ENCODE measurements around the gene RXRG.
A peak's percentile ranks its signal among the peaks of the same experiment; 100 is the strongest.

The RXRG gene

DNA sequence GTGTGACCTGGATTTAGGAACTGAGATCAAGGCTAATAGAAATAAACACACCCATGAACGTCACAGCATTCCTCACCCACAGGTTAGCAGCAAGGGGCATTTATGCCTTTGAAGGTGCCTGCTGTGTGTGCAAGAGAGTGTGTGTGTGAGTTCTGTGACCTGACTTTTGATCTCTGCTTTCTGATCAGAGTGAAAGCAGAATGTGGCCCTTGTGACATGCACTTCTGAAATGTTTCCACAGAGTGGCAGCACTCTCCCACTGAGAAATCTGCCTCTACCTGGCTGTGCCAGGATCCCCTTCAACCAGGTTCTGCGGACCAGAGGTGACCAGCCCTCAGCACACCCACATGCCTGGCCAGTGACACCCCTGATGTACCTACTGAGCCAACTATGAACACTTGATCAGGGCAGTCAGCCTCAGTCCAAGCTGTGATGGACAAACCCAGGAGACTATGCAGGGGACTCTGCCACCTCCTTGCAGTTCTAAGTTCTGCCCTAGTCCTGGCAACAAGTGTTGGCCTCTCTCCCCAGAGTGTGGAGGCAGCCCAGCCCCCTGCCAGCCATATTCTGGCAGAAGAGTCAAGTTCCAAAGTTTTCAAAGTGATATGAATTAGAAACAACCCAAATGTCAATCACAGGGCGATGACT lies 41.0 kb downstream of the RXRG start:
- Histone ChIP-seq H2BK5ac (ENCODE audit: low read length) (no peak overlapping the region), H2BK120ac (ENCODE audit: low read depth, low read length) (no peak overlapping the region), H3K18ac (ENCODE audit: low read length) (no peak overlapping the region), H3K4me1 (ENCODE audit: control insufficient read depth in 2 of 2, insufficient read depth in 1 of 2, low read depth in 1 of 2, low read length in 2 of 2) (peaks cover 0 to 4% of the 10 kb centered on the region in 2 donors), H3K9ac (ENCODE audit: low read depth, low read length, poor library complexity) (no peak overlapping the region), H2BK12ac (ENCODE audit: low read length) (no peak overlapping the region), H3K9me3 (replicated peaks in 1 of 2; ENCODE audit: control insufficient read depth in 2 of 2, insufficient read depth in 1 of 2, low read depth in 1 of 2, low read length in 2 of 2) (peaks cover 0 to 4% of the 10 kb centered on the region in 2 donors), H4K8ac (ENCODE audit: low read depth, low read length) (no peak overlapping the region), H2AFZ (ENCODE audit: low read length) (no peak overlapping the region), H3K23ac (ENCODE audit: low read depth, low read length, poor library complexity) (no peak overlapping the region), H3K4me2 (ENCODE audit: insufficient read depth, low read length, poor library complexity, severe bottlenecking) (no peak overlapping the region), H2BK15ac (ENCODE audit: low read length) (no peak overlapping the region), H3K4me3 (ENCODE audit: low read length in 2 of 2) (no peak overlapping the region), H2AK5ac (ENCODE audit: low read depth, low read length) (no peak overlapping the region), H3K27me3 (ENCODE audit: control insufficient read depth in 3 of 3, insufficient read depth in 3 of 3, low read depth in 1 of 3, low read length in 3 of 3) (peaks cover 0 to 1% (median 0%) of the 10 kb centered on the region in 3 experiments), H3K4ac (ENCODE audit: low read length) (no peak overlapping the region), H3K14ac (ENCODE audit: low read length) (no peak overlapping the region), H4K91ac (ENCODE audit: low read depth, low read length, poor library complexity) (no peak overlapping the region), H3K36me3 (replicated peaks in 1 of 2; ENCODE audit: control insufficient read depth in 2 of 2, insufficient read depth in 2 of 2, low read length in 2 of 2) (peaks cover 0 to 2% of the 10 kb centered on the region in 2 donors), H3K27ac (replicated peaks; ENCODE audit: low read length) (no peak overlapping the region), H3K79me1 (ENCODE audit: low read depth, low read length) (peaks cover 2% of the 10 kb centered on the region)
- DNase-seq (ENCODE audit: low spot score): peak; percentile 24
- no CpG with 5 or more reads among the region's 3 CpGs for WGBS, 2 donors (ENCODE audit: extremely low coverage in 2 of 2, insufficient read length in 2 of 2, insufficient replicate concordance in 1 of 2)

DNA sequence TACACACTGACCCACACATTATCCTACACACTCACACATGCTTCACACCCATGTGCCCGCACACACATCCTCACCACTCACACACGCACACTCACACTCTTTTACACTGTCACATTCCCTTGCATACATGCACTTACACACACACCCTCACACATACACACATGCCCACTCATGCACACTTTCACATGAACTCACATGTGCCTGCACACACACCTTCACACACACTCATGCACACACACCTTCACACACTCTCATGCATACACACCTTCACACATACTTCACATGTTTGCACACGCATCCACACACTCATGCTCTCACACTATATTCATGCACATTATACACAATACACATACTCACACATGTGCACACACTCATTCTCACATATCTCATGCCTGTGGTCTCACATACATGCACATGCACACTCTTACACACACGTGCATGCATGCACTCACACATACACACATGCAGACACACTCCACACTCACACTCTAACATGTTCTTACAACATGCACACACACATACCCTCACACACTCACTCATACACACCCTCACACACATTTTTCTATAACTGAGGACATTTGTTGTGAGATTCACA lies 42.3 kb downstream of the RXRG start:
- Histone ChIP-seq H2BK5ac (ENCODE audit: low read length) (no peak overlapping the region), H3K4me3 (ENCODE audit: low read length in 2 of 2) (peak overlapping the region in 1 of 2 donors; percentile 7), H3K79me1 (ENCODE audit: low read depth, low read length) (peaks cover 2% of the 10 kb centered on the region), H3K4me1 (ENCODE audit: control insufficient read depth in 2 of 2, insufficient read depth in 1 of 2, low read depth in 1 of 2, low read length in 2 of 2) (peaks cover 0 to 4% of the 10 kb centered on the region in 2 donors), H3K36me3 (replicated peaks in 1 of 2; ENCODE audit: control insufficient read depth in 2 of 2, insufficient read depth in 2 of 2, low read length in 2 of 2) (peaks cover 0 to 2% of the 10 kb centered on the region in 2 donors), H3K9ac (ENCODE audit: low read depth, low read length, poor library complexity) (peak overlapping the region; percentile 75), H2AFZ (ENCODE audit: low read length) (no peak overlapping the region), H3K4me2 (ENCODE audit: insufficient read depth, low read length, poor library complexity, severe bottlenecking) (no peak overlapping the region), H4K8ac (ENCODE audit: low read depth, low read length) (no peak overlapping the region), H3K9me3 (replicated peaks in 1 of 2; ENCODE audit: control insufficient read depth in 2 of 2, insufficient read depth in 1 of 2, low read depth in 1 of 2, low read length in 2 of 2) (peaks cover 0 to 4% of the 10 kb centered on the region in 2 donors), H3K14ac (ENCODE audit: low read length) (no peak overlapping the region), H3K27me3 (ENCODE audit: control insufficient read depth in 3 of 3, insufficient read depth in 3 of 3, low read depth in 1 of 3, low read length in 3 of 3) (peaks cover 0 to 1% (median 0%) of the 10 kb centered on the region in 3 experiments), H3K4ac (ENCODE audit: low read length) (no peak overlapping the region), H3K27ac (replicated peaks; ENCODE audit: low read length) (no peak overlapping the region), H3K23ac (ENCODE audit: low read depth, low read length, poor library complexity) (peak overlapping the region; percentile 21), H2BK15ac (ENCODE audit: low read length) (no peak overlapping the region), H2AK5ac (ENCODE audit: low read depth, low read length) (no peak overlapping the region), H2BK12ac (ENCODE audit: low read length) (no peak overlapping the region), H2BK120ac (ENCODE audit: low read depth, low read length) (no peak overlapping the region), H4K91ac (ENCODE audit: low read depth, low read length, poor library complexity) (peak overlapping the region; percentile 74), H3K18ac (ENCODE audit: low read length) (peak overlapping the region; percentile 40)
- 100% methylated on average over 2 of the region's 4 CpGs; no CpG with 5 or more reads in 1 of the 2 donors for WGBS, 2 donors (ENCODE audit: extremely low coverage in 2 of 2, insufficient read length in 2 of 2, insufficient replicate concordance in 1 of 2)
- no peak for DNase-seq (ENCODE audit: low spot score)

DNA sequence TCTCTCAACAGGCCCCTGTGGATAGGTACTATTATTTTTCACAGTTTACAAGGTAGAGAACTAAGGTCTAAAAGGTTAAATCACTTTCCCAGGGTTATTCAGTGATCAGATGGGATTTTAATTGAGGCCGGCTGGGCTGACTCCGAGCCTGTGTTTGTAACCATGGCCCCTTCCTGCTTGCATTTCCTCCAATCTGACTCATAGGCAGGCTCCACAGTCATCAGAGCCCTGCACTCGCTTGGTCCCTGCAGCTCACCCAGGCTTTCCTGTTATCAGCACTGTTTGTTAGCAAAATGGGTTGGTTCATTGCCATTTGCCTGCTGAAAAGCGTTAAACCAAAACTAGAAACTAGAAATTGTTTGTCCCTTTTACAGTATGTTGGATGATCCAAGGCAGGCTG lies 47.0 kb downstream of the RXRG start:
- no peak overlapping the region for H3K4me2 ChIP-seq (ENCODE audit: insufficient read depth, low read length, poor library complexity, severe bottlenecking)
- no peak overlapping the region for H4K8ac ChIP-seq (ENCODE audit: low read depth, low read length)
- H2BK15ac ChIP-seq (ENCODE audit: low read length): no peak overlapping the region
- no peak overlapping the region for H3K23ac ChIP-seq (ENCODE audit: low read depth, low read length, poor library complexity)
- no peak for DNase-seq (ENCODE audit: low spot score)
- H4K91ac ChIP-seq (ENCODE audit: low read depth, low read length, poor library complexity): no peak overlapping the region
- H3K9ac ChIP-seq (ENCODE audit: low read depth, low read length, poor library complexity): no peak overlapping the region
- no peak overlapping the region for H3K27ac ChIP-seq (replicated peaks; ENCODE audit: low read length)
- peaks cover 0 to 2% of the 10 kb centered on the region in 2 donors for H3K36me3 ChIP-seq (replicated peaks in 1 of 2; ENCODE audit: control insufficient read depth in 2 of 2, insufficient read depth in 2 of 2, low read length in 2 of 2)
- H3K14ac ChIP-seq (ENCODE audit: low read length): no peak overlapping the region
- peaks cover 0 to 1% (median 0%) of the 10 kb centered on the region in 3 experiments for H3K27me3 ChIP-seq (ENCODE audit: control insufficient read depth in 3 of 3, insufficient read depth in 3 of 3, low read depth in 1 of 3, low read length in 3 of 3)
- H2BK5ac ChIP-seq (ENCODE audit: low read length): no peak overlapping the region
- no peak overlapping the region for H3K4me3 ChIP-seq (ENCODE audit: low read length in 2 of 2)
- no peak overlapping the region for H3K4ac ChIP-seq (ENCODE audit: low read length)
- WGBS, 2 donors (ENCODE audit: extremely low coverage in 2 of 2, insufficient read length in 2 of 2, insufficient replicate concordance in 1 of 2): no CpG with 5 or more reads among the region's 4 CpGs
- no peaks in the 10 kb centered on the region for H3K79me1 ChIP-seq (ENCODE audit: low read depth, low read length)
- H2AK5ac ChIP-seq (ENCODE audit: low read depth, low read length): no peak overlapping the region
- peaks cover 0 to 5% of the 10 kb centered on the region in 2 donors for H3K4me1 ChIP-seq (ENCODE audit: control insufficient read depth in 2 of 2, insufficient read depth in 1 of 2, low read depth in 1 of 2, low read length in 2 of 2)
- no peak overlapping the region for H2AFZ ChIP-seq (ENCODE audit: low read length)
- H2BK12ac ChIP-seq (ENCODE audit: low read length): no peak overlapping the region
- no peak overlapping the region for H3K18ac ChIP-seq (ENCODE audit: low read length)
- no peak overlapping the region for H2BK120ac ChIP-seq (ENCODE audit: low read depth, low read length)
- H3K9me3 ChIP-seq (replicated peaks in 1 of 2; ENCODE audit: control insufficient read depth in 2 of 2, insufficient read depth in 1 of 2, low read depth in 1 of 2, low read length in 2 of 2): peaks cover 0 to 4% of the 10 kb centered on the region in 2 donors

DNA sequence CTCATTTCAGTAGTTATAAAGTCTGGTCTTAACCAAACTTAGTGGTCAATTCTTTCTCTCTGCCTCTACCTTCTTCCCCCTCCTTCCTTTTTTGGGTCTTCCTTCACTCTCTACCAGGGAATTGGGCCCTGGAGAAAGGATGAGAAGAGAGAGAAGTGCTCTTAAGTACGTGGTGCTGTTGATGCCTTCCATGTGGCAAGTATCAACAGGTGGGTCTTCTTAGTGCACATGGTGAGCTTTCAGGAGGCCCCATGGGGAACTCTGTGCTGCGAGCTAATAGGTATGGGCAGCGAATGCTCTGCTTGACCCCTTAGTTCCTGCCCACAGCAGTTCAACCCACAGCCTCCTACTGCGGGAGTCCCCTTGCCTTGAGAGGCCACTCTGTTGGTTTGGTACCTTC lies 49.0 kb downstream of the RXRG start:
- no peak overlapping the region for H4K91ac ChIP-seq (ENCODE audit: low read depth, low read length, poor library complexity)
- WGBS, 2 donors (ENCODE audit: extremely low coverage in 2 of 2, insufficient read length in 2 of 2, insufficient replicate concordance in 1 of 2): no CpG with 5 or more reads among the region's 4 CpGs
- H3K4ac ChIP-seq (ENCODE audit: low read length): no peak overlapping the region
- no peak overlapping the region for H2BK12ac ChIP-seq (ENCODE audit: low read length)
- H3K36me3 ChIP-seq (replicated peaks in 1 of 2; ENCODE audit: control insufficient read depth in 2 of 2, insufficient read depth in 2 of 2, low read length in 2 of 2): no peaks in the 10 kb centered on the region
- H3K14ac ChIP-seq (ENCODE audit: low read length): no peak overlapping the region
- H3K18ac ChIP-seq (ENCODE audit: low read length): no peak overlapping the region
- H3K27ac ChIP-seq (replicated peaks; ENCODE audit: low read length): no peak overlapping the region
- H3K4me1 ChIP-seq (ENCODE audit: control insufficient read depth in 2 of 2, insufficient read depth in 1 of 2, low read depth in 1 of 2, low read length in 2 of 2): peaks cover 0 to 2% of the 10 kb centered on the region in 2 donors
- H4K8ac ChIP-seq (ENCODE audit: low read depth, low read length): no peak overlapping the region
- no peak for DNase-seq (ENCODE audit: low spot score)
- no peaks in the 10 kb centered on the region for H3K9me3 ChIP-seq (replicated peaks in 1 of 2; ENCODE audit: control insufficient read depth in 2 of 2, insufficient read depth in 1 of 2, low read depth in 1 of 2, low read length in 2 of 2)
- H3K27me3 ChIP-seq (ENCODE audit: control insufficient read depth in 3 of 3, insufficient read depth in 3 of 3, low read depth in 1 of 3, low read length in 3 of 3): peaks cover 0 to 1% (median 0%) of the 10 kb centered on the region in 3 experiments
- H3K9ac ChIP-seq (ENCODE audit: low read depth, low read length, poor library complexity): no peak overlapping the region
- H3K79me1 ChIP-seq (ENCODE audit: low read depth, low read length): no peaks in the 10 kb centered on the region
- no peak overlapping the region for H2AFZ ChIP-seq (ENCODE audit: low read length)
- H2BK5ac ChIP-seq (ENCODE audit: low read length): no peak overlapping the region
- H2BK15ac ChIP-seq (ENCODE audit: low read length): no peak overlapping the region
- H3K4me2 ChIP-seq (ENCODE audit: insufficient read depth, low read length, poor library complexity, severe bottlenecking): no peak overlapping the region
- no peak overlapping the region for H3K23ac ChIP-seq (ENCODE audit: low read depth, low read length, poor library complexity)
- no peak overlapping the region for H2BK120ac ChIP-seq (ENCODE audit: low read depth, low read length)
- no peak overlapping the region for H3K4me3 ChIP-seq (ENCODE audit: low read length in 2 of 2)
- no peak overlapping the region for H2AK5ac ChIP-seq (ENCODE audit: low read depth, low read length)
